HG03432 (cell line): Measurements from ENCODE around the gene COL28A1.

ENCODE experiments used
- ATAC-seq: cut with Tn5 transposase; IDR thresholded peaks from one replicate; pipeline ENCODE4 v1.9.1; 2021; ENCODE audit warnings: mild to moderate bottlenecking, moderate library complexity; ENCODE audit not compliant: unreplicated experiment

COL28A1 gene

GRCh38 chr7:7344583-7344982 is 191.1 kb downstream of the COL28A1 start:
- no peak for ATAC-seq

GRCh38 chr7:7335909-7336308 is 199.8 kb downstream of the COL28A1 start:
- no peak for ATAC-seq

- ATAC-seq: no peak
Observed at GRCh38 chr7:7335215-7335614, 200.5 kb downstream of the COL28A1 start.

GRCh38 chr7:7333610-7334009 is 202.1 kb downstream of the COL28A1 start:
- ATAC-seq: no peak

- ATAC-seq: no peak
Observed at GRCh38 chr7:7331523-7331922, 204.2 kb downstream of the COL28A1 start.

GRCh38 chr7:7330997-7331396 is 204.7 kb downstream of the COL28A1 start:
- no peak for ATAC-seq

GRCh38 chr7:7329326-7329725 is 206.3 kb downstream of the COL28A1 start:
- no peak for ATAC-seq

GRCh38 chr7:7327423-7327822 is 208.2 kb downstream of the COL28A1 start:
- no peak for ATAC-seq

GRCh38 chr7:7324698-7325097 is 211.0 kb downstream of the COL28A1 start:
- no peak for ATAC-seq

- no peak for ATAC-seq
Observed at GRCh38 chr7:7323921-7324320, 211.8 kb downstream of the COL28A1 start.

GRCh38 chr7:7323352-7323751 is 212.3 kb downstream of the COL28A1 start:
- peak; percentile 69 for ATAC-seq

GRCh38 chr7:7321681-7322080 is 214.0 kb downstream of the COL28A1 start:
- peak; percentile 94 for ATAC-seq

GRCh38 chr7:7318601-7319000 is 217.1 kb downstream of the COL28A1 start:
- ATAC-seq: no peak

GRCh38 chr7:7317850-7318249 is 217.8 kb downstream of the COL28A1 start:
- no peak for ATAC-seq

GRCh38 chr7:7315851-7316250 is 219.8 kb downstream of the COL28A1 start:
- ATAC-seq: no peak

GRCh38 chr7:7312323-7312722 is 223.3 kb downstream of the COL28A1 start:
- ATAC-seq: no peak

GRCh38 chr7:7311001-7311400 is 224.7 kb downstream of the COL28A1 start:
- ATAC-seq: no peak

- no peak for ATAC-seq
Observed at GRCh38 chr7:7309203-7309602, 226.5 kb downstream of the COL28A1 start.
